Panc1 (cell line): ENCODE results near the gene AGBL1. TPM values are rescaled to one million over a fixed set of nuclear protein-coding genes. Genes with fewer than 3 reads are reported as not detected.

ENCODE experiments used
- ATAC-seq: fragments of 200-7000 bp; cut with Tn5 transposase; 2 replicates; pipeline ENCODE4 v1.9.1; 2020; ENCODE audit warnings: mild to moderate bottlenecking, moderate library complexity
- BruUV-seq: library from RNA; stranded (reverse); fragments of 400-500 nt; replicated peaks from 2 replicates; lab custom pipeline; 2021; lab: Mats Ljungman, UMichigan
- CTCF ChIA-PET: fragments of 300-600 bp; sonication (Branson Sonifier 250); formaldehyde crosslinking; loops from one replicate; lab custom pipeline; 2022; ENCODE audit warnings: antibody characterized with exemption; lab: Charles Lee
- POLR2A ChIA-PET: fragments of 300-600 bp; sonication (Branson Sonifier 250); formaldehyde crosslinking; loops from one replicate; lab custom pipeline; 2022; ENCODE audit warnings: antibody characterized with exemption; lab: Charles Lee
- DNase-seq: peaks from one replicate; pipeline ENCODE4 v3.0.0-alpha.2; 2010; ENCODE audit warnings: low read depth, low spot score
- H3K27ac ChIP-seq: 2 replicates; pipeline ENCODE4 v1.5.1; 2011; ENCODE audit warnings: mild to moderate bottlenecking, low read length, inconsistent platforms
- H3K27me3 ChIP-seq: fragments of 200-500 bp; sonication (Bioruptor generic); 2 replicates; pipeline ENCODE4 v1.6.0; 2014; ENCODE audit warnings: low read length, inconsistent platforms; ENCODE audit not compliant: control insufficient read depth, insufficient read depth
- H3K36me3 ChIP-seq: fragments of 200-500 bp; sonication (Bioruptor generic); 2 replicates; pipeline ENCODE4 v1.5.1; 2014; ENCODE audit warnings: inconsistent platforms, mild to moderate bottlenecking, low read length, moderate library complexity; ENCODE audit not compliant: control insufficient read depth, insufficient read depth
- H3K4me1 ChIP-seq: 2 replicates; pipeline ENCODE4 v1.5.1; 2011; ENCODE audit warnings: inconsistent platforms, mild to moderate bottlenecking, low read length, moderate library complexity; ENCODE audit not compliant: control insufficient read depth, insufficient read depth
- H3K4me3 ChIP-seq, 2 experiments: 2 replicates each; pipeline ENCODE4 v1.5.1; 2011 to 2012; ENCODE audit warnings: low read depth in 2 of 2, low read length in 2 of 2, mild to moderate bottlenecking in 2 of 2, inconsistent platforms in 1 of 2, moderate library complexity in 1 of 2
- H3K9me3 ChIP-seq: fragments of 200-500 bp; sonication (Bioruptor generic); 2 replicates; pipeline ENCODE4 v1.5.1; 2014; ENCODE audit warnings: low read depth, mild to moderate bottlenecking, inconsistent platforms, low read length, moderate library complexity; ENCODE audit not compliant: control insufficient read depth, insufficient read depth
- CTCF ChIP-seq: fragments of 450-650 bp; IDR thresholded peaks from 2 replicates; pipeline ENCODE4 v1.5.1; 2017; ENCODE audit warnings: mild to moderate bottlenecking
- POLR2AphosphoS5 ChIP-seq: IDR thresholded peaks from 2 replicates; pipeline ENCODE4 v1.6.1; 2012; ENCODE audit warnings: mild to moderate bottlenecking, low read depth, low read length, moderate library complexity
- REST ChIP-seq, 2 experiments: IDR thresholded peaks; 2 replicates each; pipeline ENCODE4 v1.6.1; 2011 to 2012; ENCODE audit warnings: low read depth in 2 of 2, control low read depth in 1 of 2, low read length in 1 of 2, mild to moderate bottlenecking in 1 of 2, moderate library complexity in 1 of 2; ENCODE audit not compliant: insufficient read depth in 1 of 2
- SIN3A ChIP-seq: IDR thresholded peaks from 2 replicates; pipeline ENCODE4 v1.6.1; 2012; ENCODE audit warnings: low read depth, mild to moderate bottlenecking, low read length, moderate library complexity, borderline replicate concordance; ENCODE audit not compliant: insufficient read depth
- TCF7L2 ChIP-seq: IDR thresholded peaks from 2 replicates; pipeline ENCODE4 v1.6.1; 2011; ENCODE audit warnings: mild to moderate bottlenecking, low read depth, low read length, inconsistent platforms
- in situ Hi-C: cut with HindIII; loops from 2 replicates; pipeline ENCODE4 v1.10.0; 2016; ENCODE audit warnings: low sequenced_read_pairs, low pct_unique_long_range_greater_than_20kb
- intact Hi-C: fragments of 100-400 bp; cut with micrococcal nuclease; formaldehyde crosslinking; loops from one replicate; pipeline ENCODE4 v1.10.0; 2022; ENCODE audit not compliant: unreplicated experiment
- total RNA-seq: library from RNA; stranded (reverse); gene quantifications from one replicate; pipeline ENCODE4 v1.2.1, GENCODE V29; 2021; ENCODE audit not compliant: unreplicated experiment

Gene AGBL1
- total RNA-seq, 1 experiment from 2014 or later, result not detected

GRCh38 chr15:86663979-86664378 lies 584.3 kb downstream of the AGBL1 start:
- BruUV-seq, result no TSS peak
- POLR2A ChIA-PET, result no interaction called here
- Histone ChIP-seq H3K9me3 (no peaks in the 10 kb centered on the region), H3K27ac (no peak overlapping the region), H3K4me1 (no peaks in the 10 kb centered on the region), H3K36me3 (no peaks in the 10 kb centered on the region), H3K4me3 (no peak overlapping the region), H3K27me3 (no peaks in the 10 kb centered on the region)
- no peak for TF ChIP-seq REST (IDR thresholded peaks at IDR 0.05; ENCODE audit: insufficient read depth in 1 of 2, low read depth in 2 of 2, low read length in 1 of 2)
- TF ChIP-seq SIN3A, result no peak
- TF ChIP-seq CTCF, result no peak
- no peak for TF ChIP-seq TCF7L2
- TF ChIP-seq POLR2AphosphoS5, result no peak
- in situ Hi-C loops, result no loop called here
- CTCF ChIA-PET, result no interaction called here
- intact Hi-C loops, result no loop called here
- DNase-seq (no peak), ATAC-seq (no peak)

GRCh38 chr15:86664581-86664980 lies 584.9 kb downstream of the AGBL1 start:
- Histone ChIP-seq H3K36me3 (no peaks in the 10 kb centered on the region), H3K9me3 (no peaks in the 10 kb centered on the region), H3K4me1 (no peaks in the 10 kb centered on the region), H3K27ac (no peak overlapping the region), H3K27me3 (no peaks in the 10 kb centered on the region), H3K4me3 (no peak overlapping the region)
- BruUV-seq, result no TSS peak
- in situ Hi-C loops (no loop called here), intact Hi-C loops (no loop called here)
- TF ChIP-seq SIN3A (no peak), CTCF (no peak), POLR2AphosphoS5 (no peak), REST (IDR thresholded peaks at IDR 0.05; ENCODE audit: insufficient read depth in 1 of 2, low read depth in 2 of 2, low read length in 1 of 2) (no peak), TCF7L2 (no peak)
- ATAC-seq, result no peak
- ChIA-PET CTCF (no interaction called here), POLR2A (no interaction called here)
- no peak for DNase-seq
